22Rv1 (cell line): ENCODE data around the gene IRS1.

Experiments used
- ZFX ChIP-seq: fragments of 450-650 bp; IDR thresholded peaks from 2 replicates; pipeline ENCODE4 v1.6.1; 2017; ENCODE audit warnings: antibody characterized with exemption, borderline replicate concordance
- TF ChIP-seq, protein P1 (sequence below): fragments of 450-650 bp; IDR thresholded peaks from 2 replicates; pipeline ENCODE4 v1.5.1; 2017; ENCODE audit warnings: mild to moderate bottlenecking

DNA sequence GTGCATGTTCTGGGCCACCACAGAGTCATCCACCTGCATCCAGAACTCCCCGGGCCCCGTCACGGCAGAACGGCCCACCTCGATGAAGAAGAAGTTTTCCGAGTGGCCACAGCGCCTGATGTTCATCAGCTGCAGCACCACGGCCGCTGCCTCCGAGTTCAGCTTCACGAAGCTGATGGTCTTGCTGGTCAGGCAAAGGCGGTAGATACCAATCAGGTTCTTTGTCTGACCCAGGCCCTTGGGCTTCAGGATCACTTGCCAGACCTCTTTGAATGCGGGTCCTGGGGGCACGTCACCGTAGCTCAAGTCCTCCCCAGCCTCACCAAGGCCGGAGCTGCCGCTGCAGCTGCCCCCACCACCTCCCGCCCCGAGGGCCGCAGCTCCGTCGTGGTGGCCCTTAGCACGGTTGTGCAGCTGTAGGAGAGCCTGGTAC lies 1.6 kb downstream of the IRS1 start:
- TF ChIP-seq, protein P1, sequence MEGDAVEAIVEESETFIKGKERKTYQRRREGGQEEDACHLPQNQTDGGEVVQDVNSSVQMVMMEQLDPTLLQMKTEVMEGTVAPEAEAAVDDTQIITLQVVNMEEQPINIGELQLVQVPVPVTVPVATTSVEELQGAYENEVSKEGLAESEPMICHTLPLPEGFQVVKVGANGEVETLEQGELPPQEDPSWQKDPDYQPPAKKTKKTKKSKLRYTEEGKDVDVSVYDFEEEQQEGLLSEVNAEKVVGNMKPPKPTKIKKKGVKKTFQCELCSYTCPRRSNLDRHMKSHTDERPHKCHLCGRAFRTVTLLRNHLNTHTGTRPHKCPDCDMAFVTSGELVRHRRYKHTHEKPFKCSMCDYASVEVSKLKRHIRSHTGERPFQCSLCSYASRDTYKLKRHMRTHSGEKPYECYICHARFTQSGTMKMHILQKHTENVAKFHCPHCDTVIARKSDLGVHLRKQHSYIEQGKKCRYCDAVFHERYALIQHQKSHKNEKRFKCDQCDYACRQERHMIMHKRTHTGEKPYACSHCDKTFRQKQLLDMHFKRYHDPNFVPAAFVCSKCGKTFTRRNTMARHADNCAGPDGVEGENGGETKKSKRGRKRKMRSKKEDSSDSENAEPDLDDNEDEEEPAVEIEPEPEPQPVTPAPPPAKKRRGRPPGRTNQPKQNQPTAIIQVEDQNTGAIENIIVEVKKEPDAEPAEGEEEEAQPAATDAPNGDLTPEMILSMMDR: no peak
- no peak for TF ChIP-seq ZFX
